B cell (primary cell): ENCODE results near the gene MEG3. TPM values are rescaled to one million over a fixed set of nuclear protein-coding genes. Genes with fewer than 3 reads are reported as not detected.
"Not testable (repeated sequence)": the region's sequence is repeated elsewhere in the genome, so short reads cannot be mapped to it uniquely, and the experiment has no call there.

ENCODE experiments used
- ATAC-seq: fragments of 200-7000 bp; cut with Tn5 transposase; one replicate; pipeline ENCODE4 v1.10.0; 2021; ENCODE audit warnings: low read depth, mild to moderate bottlenecking, moderate number of reproducible peaks, moderate library complexity
- CTCF ChIA-PET: fragments of 350-600 bp; sonication (Branson Sonifier 250); formaldehyde crosslinking; loops from one replicate; lab custom pipeline; 2021; ENCODE audit warnings: antibody characterized with exemption, inconsistent platforms; lab: Charles Lee
- POLR2A ChIA-PET: fragments of 350-600 bp; sonication (Branson Sonifier 250); formaldehyde crosslinking; loops from one replicate; lab custom pipeline; 2021; ENCODE audit warnings: antibody characterized with exemption; lab: Charles Lee
- DNase-seq: peaks from one replicate; pipeline ENCODE4 v3.0.0; 2013
- H2AFZ ChIP-seq: 2 replicates; pipeline ENCODE4 v1.6.1; 2012; ENCODE audit warnings: mild to moderate bottlenecking, low read depth, low read length; ENCODE audit not compliant: insufficient read depth, poor library complexity, severe bottlenecking
- H3K27ac ChIP-seq, 2 donors: 1 replicate in 1 of 2; 2 replicates in 1 of 2; pipeline ENCODE4 v1.5.1; 2012 to 2013; ENCODE audit warnings: low read length in 2 of 2, mild to moderate bottlenecking in 2 of 2, moderate library complexity in 1 of 2
- H3K27me3 ChIP-seq, 4 experiments: fragments of 200-600 bp in 1 of 4; sonication (generic) in 1 of 4; replicated peaks in 1 of 4; 1 replicate in 2 of 4; 2 replicates in 2 of 4; pipeline versions ENCODE4 v1.6.1 to v1.7.0; 2013 to 2016; ENCODE audit warnings: low read length in 3 of 4, mild to moderate bottlenecking in 2 of 4, mixed read lengths in 1 of 4, moderate library complexity in 1 of 4; ENCODE audit not compliant: insufficient read depth in 4 of 4, control insufficient read depth in 3 of 4; ENCODE audit errors: control extremely low read depth in 1 of 4
- H3K36me3 ChIP-seq, 2 experiments: replicated peaks in 1 of 2; 1 replicate in 1 of 2; 2 replicates in 1 of 2; pipeline versions ENCODE4 v1.6.1 to v1.7.1; 2013; ENCODE audit warnings: low read length in 1 of 2; ENCODE audit not compliant: insufficient read depth in 2 of 2, control insufficient read depth in 1 of 2; ENCODE audit errors: control extremely low read depth in 1 of 2, extremely low read depth in 1 of 2
- H3K4me1 ChIP-seq, 2 donors: fragments of 200-600 bp in 1 of 2; sonication (generic) in 1 of 2; 1 replicate in 1 of 2; 2 replicates in 1 of 2; pipeline versions ENCODE4 v1.5.1 to v1.6.1; 2013 to 2017; ENCODE audit warnings: low read length in 2 of 2; ENCODE audit not compliant: control insufficient read depth in 2 of 2, insufficient read depth in 2 of 2
- H3K4me2 ChIP-seq: replicated peaks from 2 replicates; pipeline ENCODE3; 2012; ENCODE audit warnings: mild to moderate bottlenecking, low read depth, low read length; ENCODE audit not compliant: poor library complexity, severe bottlenecking
- H3K4me3 ChIP-seq, 5 experiments: fragments of 200-600 bp in 1 of 5; sonication (generic) in 1 of 5; 1 replicate in 3 of 5; 2 replicates in 2 of 5; pipeline versions ENCODE4 v1.5.1 to v1.7.0; 2011 to 2016; ENCODE audit warnings: low read length in 4 of 5, mild to moderate bottlenecking in 4 of 5, low read depth in 2 of 5, control low read depth in 1 of 5, moderate library complexity in 1 of 5; ENCODE audit not compliant: insufficient read depth in 1 of 5; ENCODE audit errors: control extremely low read depth in 1 of 5, extremely low read depth in 1 of 5
- H3K79me2 ChIP-seq: fragments of 200-600 bp; sonication (generic); one replicate; pipeline ENCODE4 v1.6.0; 2016; ENCODE audit warnings: low read length; ENCODE audit not compliant: control insufficient read depth, insufficient read depth
- H3K9ac ChIP-seq: fragments of 200-600 bp; sonication (generic); 2 replicates; pipeline ENCODE4 v1.6.1; 2017; ENCODE audit warnings: mild to moderate bottlenecking, low read length, moderate library complexity
- H3K9me3 ChIP-seq, 3 donors: one replicate each; pipeline versions ENCODE4 v1.6.1 to v1.7.1; 2013; ENCODE audit warnings: low read length in 2 of 3; ENCODE audit not compliant: control insufficient read depth in 2 of 3, insufficient read depth in 1 of 3; ENCODE audit errors: control extremely low read depth in 1 of 3
- H4K20me1 ChIP-seq: 2 replicates; pipeline ENCODE4 v1.6.0; 2012; ENCODE audit warnings: mild to moderate bottlenecking, low read length; ENCODE audit not compliant: insufficient read depth, control insufficient read depth, poor library complexity, severe bottlenecking
- H3K27ac Mint-ChIP-seq: one replicate; pipeline ENCODE4 v1.8.0; 2021; ENCODE audit warnings: mixed read lengths
- H3K27me3 Mint-ChIP-seq: one replicate; pipeline ENCODE4 v1.8.0; 2021; ENCODE audit warnings: mixed read lengths
- H3K4me1 Mint-ChIP-seq: one replicate; pipeline ENCODE4 v1.8.0; 2021; ENCODE audit warnings: mixed read lengths
- H3K4me3 Mint-ChIP-seq: one replicate; pipeline ENCODE4 v1.8.0; 2021; ENCODE audit warnings: mixed read lengths
- H3K9me3 Mint-ChIP-seq: one replicate; pipeline ENCODE4 v1.8.0; 2022; ENCODE audit warnings: mixed read lengths; ENCODE audit not compliant: insufficient read depth
- CTCF ChIP-seq: fragments of 200-600 bp; IDR thresholded peaks from one replicate; pipeline ENCODE4 v1.8.0; 2022; ENCODE audit warnings: antibody characterized with exemption, mild to moderate bottlenecking
- EZH2 ChIP-seq: IDR thresholded peaks from 2 replicates; pipeline ENCODE4 v1.6.1; 2012; ENCODE audit warnings: borderline replicate concordance, low read depth, mild to moderate bottlenecking, moderate library complexity, low read length; ENCODE audit not compliant: insufficient read depth, poor library complexity, severe bottlenecking
- WGBS: methylation state at CpG from one replicate; pipeline ENCODE4 v1.1.5; 2013; ENCODE audit warnings: missing lambda C conversion rate; ENCODE audit not compliant: insufficient coverage; 5-methylcytosine and 5-hydroxymethylcytosine counted together
- intact Hi-C: fragments of 100-400 bp; cut with micrococcal nuclease; formaldehyde crosslinking; loops from one replicate; pipeline ENCODE4 v1.10.0; 2022
- polyA plus RNA-seq: library from polyadenylated mRNA; depleted of rRNA; stranded (reverse); fragments of >200 nt; gene quantifications from 2 replicates; pipeline ENCODE4 v1.2.3, GENCODE V29; 2012
- total RNA-seq, 2 donors: library from RNA; stranded (reverse); fragments of 120-200 nt in 1 of 2; gene quantifications; 1 replicate in 1 of 2; 2 replicates in 1 of 2; pipeline versions ENCODE4 v1.2.3 to v1.2.4, GENCODE V29; 2013 to 2022

MEG3 gene
- total and polyA plus RNA-seq, 2 donors (not counting 1 experiment from before 2014, with no cell fraction given), result 0.13 TPM; not detected in 1

DNA sequence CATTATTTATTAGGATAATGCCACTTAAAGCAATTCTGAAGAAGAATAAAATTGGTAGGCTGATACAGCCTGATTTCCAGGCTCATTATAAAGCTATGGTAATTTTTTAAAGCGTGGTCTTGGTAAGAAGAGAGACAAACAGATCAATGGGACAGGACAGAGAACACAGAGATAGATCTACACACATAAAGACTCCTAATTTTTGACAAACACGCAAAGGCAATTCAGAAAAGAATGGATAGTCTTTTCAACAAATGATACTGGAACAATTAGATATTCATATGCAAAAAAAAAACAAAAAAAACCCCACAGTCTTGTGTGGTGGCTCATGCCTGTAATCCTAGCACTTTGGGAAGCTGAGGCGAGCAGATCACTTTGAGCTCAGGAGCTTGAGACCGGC lies 25.9 kb upstream of the MEG3 start:
- Histone ChIP-seq H3K36me3 (no peaks in the 10 kb centered on the region), H3K4me1 (no peaks in the 10 kb centered on the region), H2AFZ (no peak overlapping the region), H3K9me3 (no peaks in the 10 kb centered on the region), H3K27ac (no peak overlapping the region), H3K4me2 (no peak overlapping the region), H3K9ac (no peak overlapping the region), H4K20me1 (no peaks in the 10 kb centered on the region), H3K4me3 (no peak overlapping the region), H3K27me3 (no peaks in the 10 kb centered on the region), H3K79me2 (no peaks in the 10 kb centered on the region)
- ATAC-seq (no peak), DNase-seq (no peak)
- intact Hi-C loops, result no loop called here
- no peaks in the 10 kb centered on the region for H3K9me3 Mint-ChIP-seq
- H3K4me3 Mint-ChIP-seq, result no peak overlapping the region
- H3K27me3 Mint-ChIP-seq, result no peaks in the 10 kb centered on the region
- no peaks in the 10 kb centered on the region for H3K4me1 Mint-ChIP-seq
- ChIA-PET CTCF (no interaction called here), POLR2A (no interaction called here)
- TF ChIP-seq CTCF, result no peak
- no peak for TF ChIP-seq EZH2
- no peak overlapping the region for H3K27ac Mint-ChIP-seq
- WGBS, result 100% methylated on average over 2 of the region's 4 CpGs

- H3K9ac ChIP-seq, H3K27me3 ChIP-seq, H3K36me3 ChIP-seq, H3K4me3 ChIP-seq, H3K27me3 Mint-ChIP-seq, H2AFZ ChIP-seq, H3K79me2 ChIP-seq, H4K20me1 ChIP-seq, DNase-seq, H3K4me1 ChIP-seq, H3K4me3 Mint-ChIP-seq, H3K4me2 ChIP-seq, H3K27ac ChIP-seq, H3K9me3 ChIP-seq, H3K4me1 Mint-ChIP-seq, POLR2A ChIA-PET, intact Hi-C loops, H3K9me3 Mint-ChIP-seq, ATAC-seq, CTCF ChIA-PET, H3K27ac Mint-ChIP-seq: not testable (repeated sequence)
- 84% methylated on average over 9 of the region's 9 CpGs for WGBS
Observed at GRCh38 chr14:100801433-100801832, 24.5 kb upstream of the MEG3 start.
